ENCODE measurements around the gene IER5L. TPM values are rescaled to one million over a fixed set of nuclear protein-coding genes. Genes with fewer than 3 reads are reported as not detected.

IER5L gene
- total RNA-seq, 2 donors from 2014 or later = 6.8 to 8.1 TPM

GRCh38 chr9:129220771-129221170 is 42.7 kb upstream of the IER5L start:
- H3K4me1 ChIP-seq (ENCODE audit: control insufficient read depth, insufficient read depth, low read length) = no peaks in the 10 kb centered on the region
- no peak overlapping the region for H3K4me3 Mint-ChIP-seq
- H3K4me1 Mint-ChIP-seq = peaks cover 1% of the 10 kb centered on the region
- H3K9ac ChIP-seq (ENCODE audit: extremely low read depth, low read length, poor library complexity, severe bottlenecking) = no peak overlapping the region
- no peak for TF ChIP-seq CTCF (conservative IDR thresholded peaks at IDR 0.05)
- H3K9me3 Mint-ChIP-seq = no peaks in the 10 kb centered on the region
- H3K27ac Mint-ChIP-seq = no peak overlapping the region
- no peak overlapping the region for H3K4me3 ChIP-seq (ENCODE audit: low read length)
- H3K36me3 Mint-ChIP-seq (ENCODE audit: low read depth) = peaks cover 4% of the 10 kb centered on the region
- no peaks in the 10 kb centered on the region for H3K27me3 ChIP-seq (ENCODE audit: control insufficient read depth, insufficient read depth, low read length, poor library complexity, severe bottlenecking)
- DNase-seq = no peak
- no peaks in the 10 kb centered on the region for H3K36me3 ChIP-seq (ENCODE audit: control insufficient read depth, insufficient read depth, low read length)
- H3K27ac ChIP-seq (ENCODE audit: low read depth, low read length) = no peak overlapping the region
- WGBS, 2 experiments (ENCODE audit: insufficient coverage in 1 of 2, insufficient read length in 1 of 2) = 92 to 94% methylated on average over 6 of the region's 6 CpGs
- no peaks in the 10 kb centered on the region for H3K9me3 ChIP-seq (ENCODE audit: control insufficient read depth, low read length)
- H3K27me3 Mint-ChIP-seq (ENCODE audit: insufficient read depth) = no peaks in the 10 kb centered on the region

- TF ChIP-seq CTCF (conservative IDR thresholded peaks at IDR 0.05) = no peak
- H3K9me3 ChIP-seq (ENCODE audit: control insufficient read depth, low read length) = no peaks in the 10 kb centered on the region
- H3K9me3 Mint-ChIP-seq = no peaks in the 10 kb centered on the region
- no peak for DNase-seq
- H3K27ac Mint-ChIP-seq = no peak overlapping the region
- H3K4me1 ChIP-seq (ENCODE audit: control insufficient read depth, insufficient read depth, low read length) = no peaks in the 10 kb centered on the region
- no peak overlapping the region for H3K27ac ChIP-seq (ENCODE audit: low read depth, low read length)
- H3K4me3 ChIP-seq (ENCODE audit: low read length) = no peak overlapping the region
- H3K9ac ChIP-seq (ENCODE audit: extremely low read depth, low read length, poor library complexity, severe bottlenecking) = no peak overlapping the region
- no peaks in the 10 kb centered on the region for H3K27me3 ChIP-seq (ENCODE audit: control insufficient read depth, insufficient read depth, low read length, poor library complexity, severe bottlenecking)
- H3K4me3 Mint-ChIP-seq = no peak overlapping the region
- 84 to 86% methylated on average over 7 to 9 of the region's 9 CpGs for WGBS, 2 experiments (ENCODE audit: insufficient coverage in 1 of 2, insufficient read length in 1 of 2)
- H3K4me1 Mint-ChIP-seq = peaks cover 1% of the 10 kb centered on the region
- no peaks in the 10 kb centered on the region for H3K27me3 Mint-ChIP-seq (ENCODE audit: insufficient read depth)
- peaks cover 7% of the 10 kb centered on the region for H3K36me3 Mint-ChIP-seq (ENCODE audit: low read depth)
- no peaks in the 10 kb centered on the region for H3K36me3 ChIP-seq (ENCODE audit: control insufficient read depth, insufficient read depth, low read length)
Measured at GRCh38 chr9:129218918-129219317, 40.9 kb upstream of the IER5L start.

- no peak overlapping the region for H3K27ac Mint-ChIP-seq
- no peak overlapping the region for H3K4me3 ChIP-seq (ENCODE audit: low read length)
- no peaks in the 10 kb centered on the region for H3K27me3 Mint-ChIP-seq (ENCODE audit: insufficient read depth)
- peaks cover 1% of the 10 kb centered on the region for H3K4me1 Mint-ChIP-seq
- H3K36me3 ChIP-seq (ENCODE audit: control insufficient read depth, insufficient read depth, low read length) = no peaks in the 10 kb centered on the region
- H3K9ac ChIP-seq (ENCODE audit: extremely low read depth, low read length, poor library complexity, severe bottlenecking) = no peak overlapping the region
- H3K27ac ChIP-seq (ENCODE audit: low read depth, low read length) = no peak overlapping the region
- no peak for DNase-seq
- H3K4me3 Mint-ChIP-seq = no peak overlapping the region
- H3K4me1 ChIP-seq (ENCODE audit: control insufficient read depth, insufficient read depth, low read length) = no peaks in the 10 kb centered on the region
- no peak for TF ChIP-seq CTCF (conservative IDR thresholded peaks at IDR 0.05)
- WGBS, 2 experiments (ENCODE audit: insufficient coverage in 1 of 2, insufficient read length in 1 of 2) = 85% methylated on average over 6 of the region's 6 CpGs; no CpG with 5 or more reads in 1 of the 2 experiments
- no peaks in the 10 kb centered on the region for H3K27me3 ChIP-seq (ENCODE audit: control insufficient read depth, insufficient read depth, low read length, poor library complexity, severe bottlenecking)
- no peaks in the 10 kb centered on the region for H3K9me3 ChIP-seq (ENCODE audit: control insufficient read depth, low read length)
- H3K36me3 Mint-ChIP-seq (ENCODE audit: low read depth) = peaks cover 13% of the 10 kb centered on the region
- no peaks in the 10 kb centered on the region for H3K9me3 Mint-ChIP-seq
Measured at GRCh38 chr9:129218272-129218625, 40.2 kb upstream of the IER5L start.

Data from endodermal cell (in vitro differentiated cells).